Keratinocyte (primary cell): ENCODE results near the gene FAM174B. TPM values are rescaled to one million over a fixed set of nuclear protein-coding genes. Genes with fewer than 3 reads are reported as not detected.

Experiments used
- DNase-seq: peaks from one replicate; pipeline ENCODE4 v3.0.0-alpha.2; 2011; ENCODE audit warnings: low read depth, missing footprints, low spot score
- FAIRE-seq: peaks from 2 replicates; lab custom pipeline; 2011; peaks lifted over from hg19 to GRCh38; lab: Jason Lieb, UNC
- H2AFZ ChIP-seq: 2 replicates; pipeline ENCODE4 v1.6.0; 2012; ENCODE audit warnings: low read length, control low read depth, inconsistent platforms; ENCODE audit not compliant: control insufficient read depth
- H3K27ac ChIP-seq: 2 replicates; pipeline ENCODE4 v1.5.1; 2011; ENCODE audit warnings: low read length; ENCODE audit not compliant: control insufficient read depth, insufficient read depth
- H3K27me3 ChIP-seq: 3 replicates; pipeline ENCODE4 v1.6.0; 2011; ENCODE audit warnings: low read length; ENCODE audit not compliant: control insufficient read depth, insufficient read depth; ENCODE audit errors: extremely low read depth
- H3K36me3 ChIP-seq, 2 experiments: 2 replicates in 1 of 2; 3 replicates in 1 of 2; pipeline ENCODE4 v1.5.1; 2011; ENCODE audit warnings: low read length in 2 of 2, mild to moderate bottlenecking in 1 of 2; ENCODE audit not compliant: control insufficient read depth in 2 of 2, insufficient read depth in 2 of 2; ENCODE audit errors: extremely low read depth in 1 of 2
- H3K4me1 ChIP-seq: 3 replicates; pipeline ENCODE4 v1.5.1; 2011; ENCODE audit warnings: low read length; ENCODE audit not compliant: control insufficient read depth, insufficient read depth; ENCODE audit errors: extremely low read depth
- H3K4me2 ChIP-seq: 3 replicates; pipeline ENCODE4 v1.6.0; 2011; ENCODE audit warnings: low read depth, low read length; ENCODE audit not compliant: control insufficient read depth, insufficient read depth; ENCODE audit errors: extremely low read depth
- H3K4me3 ChIP-seq, 3 experiments: fragments of 200-600 bp in 1 of 3; sonication (generic) in 1 of 3; 2 replicates in 2 of 3; 3 replicates in 1 of 3; pipeline ENCODE4 v1.5.1; 2011 to 2016; ENCODE audit warnings: low read length in 3 of 3, mild to moderate bottlenecking in 3 of 3, control low read depth in 2 of 3, inconsistent platforms in 1 of 3, low read depth in 1 of 3, mixed read lengths in 1 of 3, mixed run types in 1 of 3, moderate library complexity in 1 of 3; ENCODE audit not compliant: control insufficient read depth in 2 of 3, insufficient read depth in 2 of 3; ENCODE audit errors: extremely low read depth in 1 of 3
- H3K79me2 ChIP-seq: 2 replicates; pipeline ENCODE4 v1.6.0; 2012; ENCODE audit warnings: low read length; ENCODE audit not compliant: control insufficient read depth, insufficient read depth
- H3K9ac ChIP-seq: 3 replicates; pipeline ENCODE4 v1.6.0; 2011; ENCODE audit warnings: low read length; ENCODE audit not compliant: control insufficient read depth, insufficient read depth; ENCODE audit errors: extremely low read depth
- H3K9me1 ChIP-seq: 3 replicates; pipeline ENCODE4 v1.6.0; 2011; ENCODE audit warnings: low read length; ENCODE audit not compliant: control insufficient read depth, insufficient read depth; ENCODE audit errors: extremely low read depth
- H3K9me3 ChIP-seq: 2 replicates; pipeline ENCODE4 v1.5.1; 2012; ENCODE audit warnings: low read depth, low read length; ENCODE audit not compliant: control insufficient read depth
- H4K20me1 ChIP-seq: 3 replicates; pipeline ENCODE4 v1.6.0; 2011; ENCODE audit warnings: low read length; ENCODE audit not compliant: control insufficient read depth, insufficient read depth; ENCODE audit errors: extremely low read depth
- CTCF ChIP-seq, 3 experiments: IDR thresholded peaks in 1 of 3; conservative IDR thresholded peaks in 1 of 3; optimal IDR thresholded peaks in 1 of 3; 2 replicates in 2 of 3; 3 replicates in 1 of 3; pipeline versions ENCODE3 to v1.5.1; 2011; ENCODE audit warnings: low read length in 3 of 3, mild to moderate bottlenecking in 3 of 3, moderate library complexity in 2 of 3, control low read depth in 1 of 3, inconsistent platforms in 1 of 3; ENCODE audit not compliant: insufficient read depth in 2 of 3; ENCODE audit errors: extremely low read depth in 1 of 3
- EZH2 ChIP-seq: IDR thresholded peaks from one replicate; pipeline ENCODE4 v1.6.1; 2012; ENCODE audit warnings: inconsistent platforms, mild to moderate bottlenecking, low read length, moderate library complexity
- dilution Hi-C: fragments of 300-500 bp; cut with MboI; formaldehyde crosslinking; loops from one replicate; pipeline ENCODE4 v1.7.0; 2020; ENCODE audit warnings: low sequenced_read_pairs; ENCODE audit not compliant: extremely low pct_ligation_motif_present
- polyA plus RNA-seq, 5 experiments: library from polyadenylated mRNA; depleted of rRNA in 3 of 5; stranded (reverse) in 3 of 5; stranded (forward) in 1 of 5; unstranded in 1 of 5; fragments of >200 nt; gene quantifications; 1 replicate in 1 of 5; 2 replicates in 3 of 5; 3 replicates in 1 of 5; pipeline versions ENCODE4 v1.2.1 to v1.2.3, GENCODE V29; 2011 to 2012; ENCODE audit warnings: missing spikeins in 2 of 5, low read depth in 1 of 5, low replicate concordance in 1 of 5

Gene FAM174B
- polyA plus RNA-seq, 1 donor (not counting 4 experiments of a cell fraction or from before 2014, with no cell fraction given): 0.73 TPM

GRCh38 chr15:92645051-92645631 is 10.4 kb downstream of the FAM174B start:
- Histone ChIP-seq H3K4me2 (no peak overlapping the region), H3K27ac (no peak overlapping the region), H2AFZ (no peak overlapping the region), H3K79me2 (no peaks in the 10 kb centered on the region), H3K4me1 (no peaks in the 10 kb centered on the region), H3K36me3 (no peaks in the 10 kb centered on the region), H3K9me3 (no peaks in the 10 kb centered on the region), H3K4me3 (no peak overlapping the region), H3K9me1 (no peaks in the 10 kb centered on the region), H3K9ac (no peak overlapping the region), H4K20me1 (no peaks in the 10 kb centered on the region), H3K27me3 (no peaks in the 10 kb centered on the region)
- FAIRE-seq (no peak), DNase-seq (no peak)
- dilution Hi-C loops: no loop called here
- TF ChIP-seq CTCF (optimal IDR thresholded peaks at IDR 0.05 in 1 of 3, IDR thresholded peaks at IDR 0.05 in 1 of 3, conservative IDR thresholded peaks at IDR 0.05 in 1 of 3; ENCODE audit: extremely low read depth in 1 of 3, insufficient read depth in 2 of 3, low read length in 3 of 3) (no peak), EZH2 (no peak)

- Histone ChIP-seq H3K27me3 (no peaks in the 10 kb centered on the region), H3K9ac (no peak overlapping the region), H3K27ac (no peak overlapping the region), H3K79me2 (no peaks in the 10 kb centered on the region), H3K9me1 (no peaks in the 10 kb centered on the region), H2AFZ (no peak overlapping the region), H3K36me3 (no peaks in the 10 kb centered on the region), H3K4me3 (no peak overlapping the region), H3K4me1 (no peaks in the 10 kb centered on the region), H3K9me3 (no peaks in the 10 kb centered on the region), H4K20me1 (no peaks in the 10 kb centered on the region), H3K4me2 (no peak overlapping the region)
- dilution Hi-C loops: no loop called here
- no peak for FAIRE-seq
- TF ChIP-seq CTCF (optimal IDR thresholded peaks at IDR 0.05 in 1 of 3, IDR thresholded peaks at IDR 0.05 in 1 of 3, conservative IDR thresholded peaks at IDR 0.05 in 1 of 3; ENCODE audit: extremely low read depth in 1 of 3, insufficient read depth in 2 of 3, low read length in 3 of 3) (no peak), EZH2 (no peak)
- no peak for DNase-seq
These were observed 11.4 kb downstream of the FAM174B start for GRCh38 chr15:92643849-92644815.
